Measurements from ENCODE around the gene NAT14. TPM values are rescaled to one million over a fixed set of nuclear protein-coding genes. Genes with fewer than 3 reads are reported as not detected.

Gene NAT14
- total and polyA plus RNA-seq, 8 donors: 4.3 to 22.1 (median 8.7) TPM; not detected in 3

DNA sequence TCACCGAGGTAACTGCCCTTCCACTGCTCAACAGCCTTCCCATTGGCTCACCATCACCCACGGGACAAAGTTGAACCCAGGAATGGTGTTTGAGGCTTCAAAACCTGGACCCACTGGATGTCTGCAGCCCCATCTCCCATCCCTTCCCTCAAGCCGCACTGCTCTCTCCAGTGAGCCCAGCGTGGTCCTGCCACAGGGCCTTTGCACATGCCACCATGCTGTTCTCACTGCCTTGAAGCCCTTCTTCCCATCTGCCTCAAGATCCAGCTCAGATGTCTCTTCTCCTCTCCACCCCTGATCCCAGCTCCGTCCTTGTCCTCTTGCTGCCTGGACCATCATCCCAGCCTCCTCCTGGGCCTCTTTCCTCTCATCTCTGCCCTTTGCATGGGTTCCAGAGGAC is 45.9 kb upstream of the NAT14 start:
- no peaks in the 10 kb centered on the region for H3K9me3 ChIP-seq
- TF ChIP-seq POLR2AphosphoS5 (IDR thresholded peaks at IDR 0.05) (no peak), POLR2A (IDR thresholded peaks at IDR 0.05) (no peak), EP300 (IDR thresholded peaks at IDR 0.05) (no peak)
- TF ChIP-seq, protein P1, sequence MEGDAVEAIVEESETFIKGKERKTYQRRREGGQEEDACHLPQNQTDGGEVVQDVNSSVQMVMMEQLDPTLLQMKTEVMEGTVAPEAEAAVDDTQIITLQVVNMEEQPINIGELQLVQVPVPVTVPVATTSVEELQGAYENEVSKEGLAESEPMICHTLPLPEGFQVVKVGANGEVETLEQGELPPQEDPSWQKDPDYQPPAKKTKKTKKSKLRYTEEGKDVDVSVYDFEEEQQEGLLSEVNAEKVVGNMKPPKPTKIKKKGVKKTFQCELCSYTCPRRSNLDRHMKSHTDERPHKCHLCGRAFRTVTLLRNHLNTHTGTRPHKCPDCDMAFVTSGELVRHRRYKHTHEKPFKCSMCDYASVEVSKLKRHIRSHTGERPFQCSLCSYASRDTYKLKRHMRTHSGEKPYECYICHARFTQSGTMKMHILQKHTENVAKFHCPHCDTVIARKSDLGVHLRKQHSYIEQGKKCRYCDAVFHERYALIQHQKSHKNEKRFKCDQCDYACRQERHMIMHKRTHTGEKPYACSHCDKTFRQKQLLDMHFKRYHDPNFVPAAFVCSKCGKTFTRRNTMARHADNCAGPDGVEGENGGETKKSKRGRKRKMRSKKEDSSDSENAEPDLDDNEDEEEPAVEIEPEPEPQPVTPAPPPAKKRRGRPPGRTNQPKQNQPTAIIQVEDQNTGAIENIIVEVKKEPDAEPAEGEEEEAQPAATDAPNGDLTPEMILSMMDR (IDR thresholded peaks at IDR 0.05): no peak
- peaks cover 4 to 31% (median 23%) of the 10 kb centered on the region in 4 donors for H3K4me1 ChIP-seq
- H3K36me3 ChIP-seq: no peaks in the 10 kb centered on the region
- peaks cover 16 to 87% (median 67%) of the 10 kb centered on the region in 3 donors for H3K27me3 ChIP-seq
- intact Hi-C loops (cut with DNase I; ENCODE audit: low total_unique reads): no loop called here
- no peak for DNase-seq
- H3K4me3 ChIP-seq: no peak overlapping the region
- 69 to 76% (median 72%) methylated on average over 5 of the region's 5 CpGs for WGBS, 5 donors
- H3K27ac ChIP-seq: no peak overlapping the region

DNA sequence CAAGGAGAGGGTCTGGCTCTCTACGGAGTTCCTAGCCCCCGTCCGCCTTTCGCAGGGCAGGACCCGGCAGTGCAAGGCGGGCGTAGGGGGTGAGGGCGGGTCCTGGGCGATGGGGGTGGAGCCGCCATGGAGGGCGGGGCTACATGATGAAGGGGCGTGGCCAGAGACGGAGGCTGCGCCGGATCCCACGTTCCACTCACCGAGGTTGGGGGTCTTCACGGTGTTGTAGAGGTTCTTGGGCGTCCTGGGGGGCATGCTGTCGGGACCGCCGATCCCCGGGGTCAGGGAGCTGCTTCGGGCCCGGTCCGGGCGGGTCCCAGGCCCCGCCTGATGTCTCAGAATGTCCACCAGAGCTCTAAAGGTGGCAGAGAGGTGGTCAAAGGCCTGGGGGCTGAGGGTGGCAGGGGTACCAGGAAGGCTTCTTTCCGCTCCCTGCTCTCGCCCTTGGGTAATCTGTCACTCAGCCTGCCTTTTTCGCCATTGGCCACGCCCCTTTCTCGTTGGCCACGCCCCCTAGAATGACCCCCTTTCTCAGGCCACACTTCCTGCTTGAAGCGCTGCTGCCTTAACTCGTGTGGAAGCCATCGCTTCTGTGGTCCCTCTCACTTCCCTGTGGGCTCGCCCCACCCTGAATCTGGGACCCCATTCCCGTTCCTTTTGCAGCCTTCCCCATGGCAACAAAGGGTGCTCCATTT is 44.4 kb upstream of the NAT14 start:
- H3K4me3 ChIP-seq: no peak overlapping the region
- 3 to 12% (median 9%) methylated on average over 7 to 39 of the region's 39 CpGs for WGBS, 5 donors
- intact Hi-C loops (cut with DNase I; ENCODE audit: low total_unique reads): no loop called here
- TF ChIP-seq POLR2AphosphoS5 (IDR thresholded peaks at IDR 0.05) (no peak), EP300 (IDR thresholded peaks at IDR 0.05) (no peak), POLR2A (IDR thresholded peaks at IDR 0.05) (no peak)
- TF ChIP-seq, protein P1 (IDR thresholded peaks at IDR 0.05): no peak
- peaks cover 4 to 31% (median 23%) of the 10 kb centered on the region in 4 donors for H3K4me1 ChIP-seq
- no peak for DNase-seq
- no peaks in the 10 kb centered on the region for H3K9me3 ChIP-seq
- H3K36me3 ChIP-seq: no peaks in the 10 kb centered on the region
- peaks cover 22 to 100% (median 81%) of the 10 kb centered on the region in 3 donors for H3K27me3 ChIP-seq
- H3K27ac ChIP-seq: no peak overlapping the region

- TF ChIP-seq, protein P1 (IDR thresholded peaks at IDR 0.05): no peak
- no peak for TF ChIP-seq POLR2A (IDR thresholded peaks at IDR 0.05)
- TF ChIP-seq EP300 (IDR thresholded peaks at IDR 0.05): no peak
- no peak for TF ChIP-seq POLR2AphosphoS5 (IDR thresholded peaks at IDR 0.05)
- Histone ChIP-seq H3K27ac (no peak overlapping the region), H3K27me3 (peaks cover 22 to 100% (median 81%) of the 10 kb centered on the region in 3 donors), H3K36me3 (no peaks in the 10 kb centered on the region), H3K9me3 (no peaks in the 10 kb centered on the region), H3K4me3 (no peak overlapping the region), H3K4me1 (peaks cover 4 to 31% (median 23%) of the 10 kb centered on the region in 4 donors)
- no peak for DNase-seq
- intact Hi-C loops (cut with DNase I; ENCODE audit: low total_unique reads): no loop called here
- 5 to 8% (median 6%) methylated on average over 21 of the region's 21 CpGs for WGBS, 5 donors
Observed at GRCh38 chr19:55441319-55441691, 43.7 kb upstream of the NAT14 start.

- H3K36me3 ChIP-seq: no peaks in the 10 kb centered on the region
- no peak for TF ChIP-seq POLR2AphosphoS5 (IDR thresholded peaks at IDR 0.05)
- no peak overlapping the region for H3K27ac ChIP-seq
- peaks cover 4 to 31% (median 23%) of the 10 kb centered on the region in 4 donors for H3K4me1 ChIP-seq
- H3K9me3 ChIP-seq: no peaks in the 10 kb centered on the region
- peaks cover 22 to 100% (median 81%) of the 10 kb centered on the region in 3 donors for H3K27me3 ChIP-seq
- WGBS, 5 donors: 2 to 7% (median 4%) methylated on average over 11 to 39 of the region's 39 CpGs
- intact Hi-C loops (cut with DNase I; ENCODE audit: low total_unique reads): no loop called here
- H3K4me3 ChIP-seq: peak overlapping the region in 1 of 4 donors; percentile 13
- no peak for DNase-seq
Observed at GRCh38 chr19:55441692-55442321, 43.2 kb upstream of the NAT14 start.

Measured in stomach (tissue), 9 donors.